Left cardiac atrium (tissue), 4 donors: ENCODE measurements around the gene KLKB1. TPM values are rescaled to one million over a fixed set of nuclear protein-coding genes. Genes with fewer than 3 reads are reported as not detected.
"Not testable (repeated sequence)": the region's sequence is repeated elsewhere in the genome, so short reads cannot be mapped to it uniquely, and the experiment has no call there.

Experiments
- ATAC-seq, 2 donors: fragments of 200-7000 bp; cut with Tn5 transposase; one replicate each; pipeline ENCODE4 v1.9.1; 2020; ENCODE audit warnings: mild to moderate bottlenecking in 2 of 2, moderate library complexity in 2 of 2
- DNase-seq: peaks from one replicate; pipeline ENCODE4 v3.0.0-alpha.2; 2020
- intact Hi-C, 2 donors: fragments of 100-400 bp; cut with DNase I; formaldehyde crosslinking; loops; one replicate each; pipeline versions ENCODE4 v1.14.1 to v1.15.1; 2022 to 2023
- total RNA-seq, 2 donors: library from RNA; stranded (reverse); fragmentation: NEBNext Ultra II Directional; extraction: Animal tissue kit (Norgen Biotek cat#: 25700); gene quantifications; one replicate each; pipeline ENCODE4 v1.2.1, GENCODE V29; 2021
- donor health status: DM: no; HTN: yes; CAD: no.
- donor health status: DM: no; HTN: yes; CAD: no; lungs with severe emphysema.
- donor health status: DM: yes; HTN: yes; CAD: no.
- donor health status: Dilated cardiomyopathy.

The KLKB1 gene
- total RNA-seq, 2 donors from 2014 or later: 0.84 to 0.85 TPM

GRCh38 chr4:186221624-186222023 is 5.7 kb upstream of the KLKB1 start:
- ATAC-seq (no peak), DNase-seq (no peak)
- intact Hi-C loops: no loop called here

- DNase-seq: no peak
- ATAC-seq: no peak
Measured at GRCh38 chr4:186225848-186226247, 1.5 kb upstream of the KLKB1 start.

GRCh38 chr4:186226521-186227189 is 652 bp upstream of the KLKB1 start:
- DNase-seq (no peak), ATAC-seq (no peak)
- intact Hi-C loops: no loop called here

More at GRCh38 chr4:186225848-186226247, 1.5 kb upstream of the KLKB1 start:
- intact Hi-C loops: no loop called here

GRCh38 chr4:186227744-186228513 is 622 bp downstream of the KLKB1 start:
- no peak for DNase-seq
- no peak for ATAC-seq
- intact Hi-C loops: no loop called here

GRCh38 chr4:186228514-186228894 is 1.2 kb downstream of the KLKB1 start:
- DNase-seq: no peak
- intact Hi-C loops: no loop called here
- no peak for ATAC-seq

GRCh38 chr4:186234367-186234766 is 7.1 kb downstream of the KLKB1 start:
- no peak for ATAC-seq

GRCh38 chr4:186236126-186236525 is 8.8 kb downstream of the KLKB1 start:
- ATAC-seq (no peak), DNase-seq (no peak)
- intact Hi-C loops: no loop called here

More at GRCh38 chr4:186234367-186234766, 7.1 kb downstream of the KLKB1 start:
- intact Hi-C loops: no loop called here
- DNase-seq: no peak

- intact Hi-C loops: no loop called here
- no peak for ATAC-seq
Measured at GRCh38 chr4:186240452-186240847, 13.1 kb downstream of the KLKB1 start.

GRCh38 chr4:186240848-186241491 is 13.7 kb downstream of the KLKB1 start:
- DNase-seq: no peak
- no peak for ATAC-seq
- intact Hi-C loops: no loop called here

More at GRCh38 chr4:186240452-186240847, 13.1 kb downstream of the KLKB1 start:
- DNase-seq: no peak

- DNase-seq (no peak), ATAC-seq (no peak)
- intact Hi-C loops: no loop called here
Measured at GRCh38 chr4:186241616-186242015, 14.3 kb downstream of the KLKB1 start.

GRCh38 chr4:186242031-186242430 is 14.7 kb downstream of the KLKB1 start:
- intact Hi-C loops, ATAC-seq, DNase-seq: not testable (repeated sequence)

GRCh38 chr4:186243331-186243730 is 16.0 kb downstream of the KLKB1 start:
- no peak for ATAC-seq
- DNase-seq: no peak
- intact Hi-C loops: no loop called here

GRCh38 chr4:186244835-186245234 is 17.5 kb downstream of the KLKB1 start:
- DNase-seq (no peak), ATAC-seq (no peak)
- intact Hi-C loops: no loop called here

GRCh38 chr4:186247062-186247752 is 19.9 kb downstream of the KLKB1 start:
- DNase-seq, ATAC-seq, intact Hi-C loops: not testable (repeated sequence)

- intact Hi-C loops: no loop called here
- no peak for ATAC-seq
- DNase-seq: no peak
Measured at GRCh38 chr4:186248643-186249042, 21.3 kb downstream of the KLKB1 start.

- ATAC-seq (no peak), DNase-seq (no peak)
- intact Hi-C loops: no loop called here
Measured at GRCh38 chr4:186249785-186250754, 22.8 kb downstream of the KLKB1 start.

- DNase-seq: no peak
- ATAC-seq: no peak
- intact Hi-C loops: no loop called here
Measured at GRCh38 chr4:186250760-186251159, 23.5 kb downstream of the KLKB1 start.

- DNase-seq: no peak
- intact Hi-C loops: no loop called here
- no peak for ATAC-seq
Measured at GRCh38 chr4:186255122-186255521, 27.8 kb downstream of the KLKB1 start.
